ENCODE results near the gene NFATC2IP. TPM values are rescaled to one million over a fixed set of nuclear protein-coding genes. Genes with fewer than 3 reads are reported as not detected.

Gene NFATC2IP
- total and polyA plus RNA-seq, 2 donors, result 22.2 to 25.2 TPM

- WGBS, result 58% methylated on average over 10 of the region's 10 CpGs
- no peak overlapping the region for H3K4me3 ChIP-seq (ENCODE audit: low read depth, low read length)
- no peak overlapping the region for H3K27ac ChIP-seq (ENCODE audit: low read depth)
- no peaks in the 10 kb centered on the region for H3K36me3 ChIP-seq (ENCODE audit: insufficient read depth)
- no peak for DNase-seq (ENCODE audit: extremely low spot score)
- no peaks in the 10 kb centered on the region for H3K4me1 ChIP-seq (ENCODE audit: insufficient read depth)
Measured at GRCh38 chr16:29007730-29008593, 57.2 kb downstream of the NFATC2IP start.

- Histone ChIP-seq H3K4me1 (ENCODE audit: insufficient read depth) (no peaks in the 10 kb centered on the region), H3K4me3 (ENCODE audit: low read depth, low read length) (no peak overlapping the region), H3K36me3 (ENCODE audit: insufficient read depth) (no peaks in the 10 kb centered on the region), H3K27ac (ENCODE audit: low read depth) (no peak overlapping the region)
- WGBS, result 56% methylated on average over 14 of the region's 14 CpGs
- DNase-seq (ENCODE audit: extremely low spot score), result no peak
Measured at GRCh38 chr16:29009050-29009837, 58.5 kb downstream of the NFATC2IP start.

- WGBS, result 86% methylated on average over 2 of the region's 2 CpGs
- no peaks in the 10 kb centered on the region for H3K36me3 ChIP-seq (ENCODE audit: insufficient read depth)
- H3K27ac ChIP-seq (ENCODE audit: low read depth), result no peak overlapping the region
- no peak for DNase-seq (ENCODE audit: extremely low spot score)
- no peaks in the 10 kb centered on the region for H3K4me1 ChIP-seq (ENCODE audit: insufficient read depth)
- no peak overlapping the region for H3K4me3 ChIP-seq (ENCODE audit: low read depth, low read length)
Measured at GRCh38 chr16:29009838-29010166, 59.1 kb downstream of the NFATC2IP start.

GRCh38 chr16:29011112-29011511, 60.4 kb downstream of the NFATC2IP start:
- Histone ChIP-seq H3K4me1 (ENCODE audit: insufficient read depth) (no peaks in the 10 kb centered on the region), H3K36me3 (ENCODE audit: insufficient read depth) (no peaks in the 10 kb centered on the region), H3K4me3 (ENCODE audit: low read depth, low read length) (no peak overlapping the region), H3K27ac (ENCODE audit: low read depth) (no peak overlapping the region)
- WGBS, result 49% methylated on average over 8 of the region's 8 CpGs
- DNase-seq (ENCODE audit: extremely low spot score), result no peak

GRCh38 chr16:29011851-29012250, 61.1 kb downstream of the NFATC2IP start:
- Histone ChIP-seq H3K4me1 (ENCODE audit: insufficient read depth) (no peaks in the 10 kb centered on the region), H3K27ac (ENCODE audit: low read depth) (no peak overlapping the region), H3K36me3 (ENCODE audit: insufficient read depth) (no peaks in the 10 kb centered on the region), H3K4me3 (ENCODE audit: low read depth, low read length) (no peak overlapping the region)
- WGBS, result 82% methylated on average over 4 of the region's 4 CpGs
- DNase-seq (ENCODE audit: extremely low spot score), result no peak

GRCh38 chr16:29012913-29013553, 62.3 kb downstream of the NFATC2IP start:
- no peak for DNase-seq (ENCODE audit: extremely low spot score)
- no peaks in the 10 kb centered on the region for H3K4me1 ChIP-seq (ENCODE audit: insufficient read depth)
- WGBS, result 68% methylated on average over 9 of the region's 9 CpGs
- H3K36me3 ChIP-seq (ENCODE audit: insufficient read depth), result no peaks in the 10 kb centered on the region
- H3K27ac ChIP-seq (ENCODE audit: low read depth), result no peak overlapping the region
- no peak overlapping the region for H3K4me3 ChIP-seq (ENCODE audit: low read depth, low read length)

- Histone ChIP-seq H3K36me3 (ENCODE audit: insufficient read depth) (no peaks in the 10 kb centered on the region), H3K27ac (ENCODE audit: low read depth) (no peak overlapping the region), H3K4me3 (ENCODE audit: low read depth, low read length) (no peak overlapping the region), H3K4me1 (ENCODE audit: insufficient read depth) (no peaks in the 10 kb centered on the region)
- no peak for DNase-seq (ENCODE audit: extremely low spot score)
- WGBS, result 87% methylated on average over 3 of the region's 3 CpGs
Measured at GRCh38 chr16:29014561-29015069, 63.9 kb downstream of the NFATC2IP start.

Other genes starting within 250 kb of the NFATC2IP start
- gene EIF3C, start 239.5 kb upstream of the NFATC2IP start, total RNA-seq, result 82.3 TPM
- gene EIF3C, start 239.5 kb upstream of the NFATC2IP start, polyA plus RNA-seq, result 323 TPM
- 9.3 TPM for gene NPIPB9, start 199.2 kb upstream of the NFATC2IP start, total RNA-seq
- 0.35 TPM for gene NPIPB9, start 199.2 kb upstream of the NFATC2IP start, polyA plus RNA-seq
- gene ATXN2L, start 127.9 kb upstream of the NFATC2IP start, total RNA-seq, result 35.9 TPM
- 69.8 TPM for gene ATXN2L, start 127.9 kb upstream of the NFATC2IP start, polyA plus RNA-seq
- gene TUFM, start 104.6 kb upstream of the NFATC2IP start, total RNA-seq, result 44.4 TPM
- gene TUFM, start 104.6 kb upstream of the NFATC2IP start, polyA plus RNA-seq, result 148 TPM
- 7.5 TPM for gene SH2B1, start 87.1 kb upstream of the NFATC2IP start, total RNA-seq
- gene SH2B1, start 87.1 kb upstream of the NFATC2IP start, polyA plus RNA-seq, result 52.8 TPM
- 2.9 TPM for gene ATP2A1, start 72.4 kb upstream of the NFATC2IP start, total RNA-seq
- 0.42 TPM for gene ATP2A1, start 72.4 kb upstream of the NFATC2IP start, polyA plus RNA-seq
- gene RABEP2, start 25.7 kb upstream of the NFATC2IP start, total RNA-seq, result 17.0 TPM
- 23.4 TPM for gene RABEP2, start 25.7 kb upstream of the NFATC2IP start, polyA plus RNA-seq
- 0.16 TPM for gene CD19, start 19.0 kb upstream of the NFATC2IP start, total RNA-seq
- 0.70 TPM for gene CD19, start 19.0 kb upstream of the NFATC2IP start, polyA plus RNA-seq
- gene SPNS1, start 23.8 kb downstream of the NFATC2IP start, total RNA-seq, result 16.1 TPM
- gene SPNS1, start 23.8 kb downstream of the NFATC2IP start, polyA plus RNA-seq, result 37.1 TPM
- gene LAT, start 34.1 kb downstream of the NFATC2IP start, total RNA-seq, result 1.0 TPM
- 9.9 TPM for gene LAT, start 34.1 kb downstream of the NFATC2IP start, polyA plus RNA-seq